GM12878 (cell line): ENCODE data around the gene C10orf90. TPM values are rescaled to one million over a fixed set of nuclear protein-coding genes. Genes with fewer than 3 reads are reported as not detected.

Experiments
- ATAC-seq: fragments of 200-7000 bp; cut with Tn5 transposase; 3 replicates; pipeline ENCODE4 v1.9.1; 2020; ENCODE audit warnings: mild to moderate bottlenecking, moderate library complexity
- BruUV-seq: library from RNA; stranded (reverse); fragments of 400-500 nt; replicated peaks from 2 replicates; lab custom pipeline; 2021; lab: Mats Ljungman, UMichigan
- CTCF ChIA-PET: fragments of 300-600 bp; sonication (Branson Sonifier 250); formaldehyde crosslinking; extraction: SDS; loops from one replicate; lab custom pipeline; 2021; ENCODE audit warnings: inconsistent platforms; lab: Yijun Ruan, JAX
- POLR2A ChIA-PET: fragments of 350-600 bp; formaldehyde crosslinking; extraction: SDS; loops from one replicate; lab custom pipeline; 2021; ENCODE audit warnings: inconsistent platforms; lab: Charles Lee
- RAD21 ChIA-PET: fragments of 300-600 bp; sonication (Branson Sonifier 250); formaldehyde crosslinking; loops from one replicate; lab custom pipeline; 2023; ENCODE audit warnings: antibody characterized with exemption; ENCODE audit not compliant: unreplicated experiment; lab: Charles Lee
- SMC1A ChIA-PET: fragments of 300-600 bp; sonication (Branson Sonifier 250); formaldehyde crosslinking; loops from one replicate; lab custom pipeline; 2023; ENCODE audit not compliant: unreplicated experiment, uncharacterized antibody; lab: Charles Lee
- DNase-seq: peaks from one replicate; pipeline ENCODE4 v3.0.0-alpha.2; 2011; ENCODE audit warnings: low read depth, low spot score
- FAIRE-seq: peaks from 3 replicates; lab custom pipeline; 2011; peaks lifted over from hg19 to GRCh38; lab: Jason Lieb, UNC
- H2AFZ ChIP-seq: 2 replicates; pipeline ENCODE4 v1.6.0; 2011; ENCODE audit warnings: low read depth, low read length, control low read depth; ENCODE audit not compliant: control insufficient read depth
- H3K27ac ChIP-seq: 2 replicates; pipeline ENCODE4 v1.5.1; 2011; ENCODE audit warnings: control low read depth; ENCODE audit not compliant: control insufficient read depth, insufficient read depth
- H3K27me3 ChIP-seq, 2 experiments: replicated peaks in 1 of 2; 2 replicates each; pipeline versions ENCODE4 v1.6.0 to v1.6.1; 2011; ENCODE audit warnings: low read length in 1 of 2; ENCODE audit not compliant: control insufficient read depth in 2 of 2, insufficient read depth in 2 of 2
- H3K36me3 ChIP-seq, 2 experiments: 2 replicates each; pipeline ENCODE4 v1.5.1; 2011; ENCODE audit warnings: low read length in 1 of 2; ENCODE audit not compliant: control insufficient read depth in 2 of 2, insufficient read depth in 2 of 2
- H3K4me1 ChIP-seq: 2 replicates; pipeline ENCODE4 v1.6.1; 2011; ENCODE audit warnings: mild to moderate bottlenecking, low read length, moderate library complexity, mixed read lengths; ENCODE audit not compliant: control insufficient read depth, insufficient read depth
- H3K4me2 ChIP-seq: 2 replicates; pipeline ENCODE4 v1.6.0; 2011; ENCODE audit warnings: control low read depth; ENCODE audit not compliant: control insufficient read depth, insufficient read depth
- H3K4me3 ChIP-seq: fragments of 200-600 bp; sonication (generic); 2 replicates; pipeline ENCODE4 v1.5.1; 2016
- H3K79me2 ChIP-seq: 2 replicates; pipeline ENCODE4 v1.6.0; 2011; ENCODE audit warnings: low read length; ENCODE audit not compliant: control insufficient read depth, insufficient read depth
- H3K9ac ChIP-seq: 2 replicates; pipeline ENCODE4 v1.8.0; 2011; ENCODE audit warnings: low read length, control low read depth, mixed read lengths; ENCODE audit not compliant: control insufficient read depth, insufficient read depth
- H3K9me3 ChIP-seq: replicated peaks from 3 replicates; pipeline ENCODE4 v1.5.1; 2011; ENCODE audit warnings: mild to moderate bottlenecking, low read length; ENCODE audit not compliant: control insufficient read depth, insufficient read depth
- H4K20me1 ChIP-seq: 2 replicates; pipeline ENCODE4 v1.6.0; 2011; ENCODE audit not compliant: control insufficient read depth, insufficient read depth
- ATF2 ChIP-seq: IDR thresholded peaks from 2 replicates; pipeline ENCODE4 v1.6.1; 2012; ENCODE audit warnings: low read length, inconsistent platforms
- BMI1 ChIP-seq: fragments of 450-650 bp; IDR thresholded peaks from 2 replicates; pipeline ENCODE4 v1.6.1; 2016; ENCODE audit warnings: mild to moderate bottlenecking, moderate library complexity, borderline replicate concordance
- BRCA1 ChIP-seq: IDR thresholded peaks from 2 replicates; pipeline ENCODE4 v1.6.1; 2011; ENCODE audit warnings: low read depth, low read length, improper control_type of control experiment
- CEBPB ChIP-seq, 2 experiments: fragments of 150-350 bp in 1 of 2; IDR thresholded peaks; 2 replicates each; pipeline ENCODE4 v1.6.1; 2012 to 2014; ENCODE audit warnings: low read depth in 2 of 2, low read length in 2 of 2, borderline replicate concordance in 1 of 2, inconsistent platforms in 1 of 2
- CREB1 ChIP-seq: IDR thresholded peaks from 2 replicates; pipeline ENCODE4 v1.6.1; 2012; ENCODE audit warnings: low read depth, mild to moderate bottlenecking, inconsistent platforms
- SMC3 ChIP-seq: IDR thresholded peaks from 2 replicates; pipeline ENCODE4 v1.6.1; 2011; ENCODE audit warnings: low read length, improper control_type of control experiment, borderline replicate concordance
- WGBS: methylation state at CpG from one replicate; pipeline ENCODE4 v1.1.6; 2016; ENCODE audit warnings: low lambda C conversion rate; ENCODE audit not compliant: insufficient replicate concordance, insufficient coverage; ENCODE audit errors: missing lambda C conversion rate; 5-methylcytosine and 5-hydroxymethylcytosine counted together
- in situ Hi-C: fragments of 300-500 bp; cut with MboI; formaldehyde crosslinking; loops from 9 replicates; pipeline ENCODE4 v1.14.3; 2018; ENCODE audit warnings: mixed read lengths
- intact Hi-C: fragments of 100-400 bp; cut with micrococcal nuclease; formaldehyde crosslinking; loops from one replicate; pipeline ENCODE4 v1.14.2; 2022; ENCODE audit not compliant: unreplicated experiment
- polyA plus RNA-seq, 11 experiments: library from polyadenylated mRNA; depleted of rRNA in 4 of 11; unstranded in 6 of 11; stranded (reverse) in 5 of 11; fragments of >200 nt; fragmentation: Nextera tagmentation in 4 of 11; fragmentation: Illumina TruSeq in 1 of 11; extraction: Ambion mirVana in 4 of 11; extraction: Trizol in 1 of 11; gene quantifications; 1 replicate in 1 of 11; 2 replicates in 10 of 11; pipeline versions ENCODE4 v1.2.1 to v1.2.3, GENCODE V29; 2011 to 2016; ENCODE audit warnings: inconsistent platforms in 2 of 11, missing spikeins in 2 of 11, low read depth in 1 of 11
- total RNA-seq, 4 experiments: library from RNA; depleted of rRNA in 3 of 4; stranded (reverse); fragments of >200 nt in 3 of 4; fragmentation: Illumina TruSeq in 1 of 4; extraction: Trizol in 1 of 4; gene quantifications; 2 replicates each; pipeline versions ENCODE4 v1.2.1 to v1.2.3, GENCODE V29; 2013 to 2021
- TF ChIP-seq, protein P1 (sequence below): fragments of 150-350 bp; IDR thresholded peaks from 2 replicates; pipeline ENCODE4 v1.6.1; 2014; ENCODE audit warnings: mild to moderate bottlenecking, low read depth, low read length
- TF ChIP-seq, protein P2 (sequence below): IDR thresholded peaks from 2 replicates; pipeline ENCODE4 v1.6.1; 2011; ENCODE audit warnings: low read depth, mild to moderate bottlenecking, low read length, moderate library complexity, borderline replicate concordance; ENCODE audit errors: extremely low read depth
- TF ChIP-seq, protein P3 (sequence below): fragments of 450-650 bp; IDR thresholded peaks from 2 replicates; pipeline ENCODE4 v1.6.1; 2016; ENCODE audit warnings: mild to moderate bottlenecking

Gene C10orf90
- total and polyA plus RNA-seq, 10 of the 15 experiments (the other 5 are each of a cell fraction or from before 2014, with no cell fraction given), result 0.04 TPM; not detected in 9

- DNase-seq, result no peak
- no peaks in the 10 kb centered on the region for H3K9me3 ChIP-seq
- no peaks in the 10 kb centered on the region; a peak in 1 of 4 replicates for H3K27me3 ChIP-seq
- H3K27ac ChIP-seq, result no peak overlapping the region
- CTCF ChIA-PET, result no interaction called here
- no peak for ATAC-seq
- no peak overlapping the region for H3K9ac ChIP-seq
- no peak overlapping the region for H3K4me3 ChIP-seq
- no peak overlapping the region for H2AFZ ChIP-seq
- in situ Hi-C loops, result no loop called here
- intact Hi-C loops, result no loop called here
- H3K79me2 ChIP-seq, result no peaks in the 10 kb centered on the region
- no peaks in the 10 kb centered on the region for H3K4me1 ChIP-seq
- H3K36me3 ChIP-seq, result no peaks in the 10 kb centered on the region
- SMC1A ChIA-PET, result no interaction called here
- RAD21 ChIA-PET, result no interaction called here
- no peak for FAIRE-seq
- no peaks in the 10 kb centered on the region for H4K20me1 ChIP-seq
- POLR2A ChIA-PET, result no interaction called here
- no peak overlapping the region for H3K4me2 ChIP-seq
- BruUV-seq, result no TSS peak
- TF ChIP-seq SMC3 (no peak), CREB1 (no peak)
- TF ChIP-seq, protein P1, sequence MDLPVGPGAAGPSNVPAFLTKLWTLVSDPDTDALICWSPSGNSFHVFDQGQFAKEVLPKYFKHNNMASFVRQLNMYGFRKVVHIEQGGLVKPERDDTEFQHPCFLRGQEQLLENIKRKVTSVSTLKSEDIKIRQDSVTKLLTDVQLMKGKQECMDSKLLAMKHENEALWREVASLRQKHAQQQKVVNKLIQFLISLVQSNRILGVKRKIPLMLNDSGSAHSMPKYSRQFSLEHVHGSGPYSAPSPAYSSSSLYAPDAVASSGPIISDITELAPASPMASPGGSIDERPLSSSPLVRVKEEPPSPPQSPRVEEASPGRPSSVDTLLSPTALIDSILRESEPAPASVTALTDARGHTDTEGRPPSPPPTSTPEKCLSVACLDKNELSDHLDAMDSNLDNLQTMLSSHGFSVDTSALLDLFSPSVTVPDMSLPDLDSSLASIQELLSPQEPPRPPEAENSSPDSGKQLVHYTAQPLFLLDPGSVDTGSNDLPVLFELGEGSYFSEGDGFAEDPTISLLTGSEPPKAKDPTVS, result no peak
- TF ChIP-seq, protein P2, sequence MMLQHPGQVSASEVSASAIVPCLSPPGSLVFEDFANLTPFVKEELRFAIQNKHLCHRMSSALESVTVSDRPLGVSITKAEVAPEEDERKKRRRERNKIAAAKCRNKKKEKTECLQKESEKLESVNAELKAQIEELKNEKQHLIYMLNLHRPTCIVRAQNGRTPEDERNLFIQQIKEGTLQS, result no peak
- 4% methylated on average over 4 of the region's 4 CpGs for WGBS
Observed at GRCh38 chr10:126588024-126588423, 82.5 kb downstream of the C10orf90 start.

- Histone ChIP-seq H3K4me1 (no peaks in the 10 kb centered on the region), H3K4me3 (no peak overlapping the region), H3K27me3 (no peaks in the 10 kb centered on the region; a peak in 1 of 4 replicates), H3K27ac (no peak overlapping the region), H3K4me2 (no peak overlapping the region), H2AFZ (no peak overlapping the region), H3K36me3 (no peaks in the 10 kb centered on the region), H4K20me1 (no peaks in the 10 kb centered on the region), H3K79me2 (no peaks in the 10 kb centered on the region), H3K9me3 (no peaks in the 10 kb centered on the region), H3K9ac (no peak overlapping the region)
- ChIA-PET POLR2A (no interaction called here), RAD21 (no interaction called here), CTCF (no interaction called here), SMC1A (no interaction called here)
- FAIRE-seq, result no peak
- no peak for DNase-seq
- WGBS, result 6% methylated on average over 5 of the region's 5 CpGs
- no TSS peak for BruUV-seq
- no peak for ATAC-seq
- intact Hi-C loops (no loop called here), in situ Hi-C loops (no loop called here)
- no peak for TF ChIP-seq BRCA1
- no peak for TF ChIP-seq CEBPB (IDR thresholded peaks at IDR 0.05; ENCODE audit: borderline replicate concordance in 1 of 2, low read depth in 2 of 2, low read length in 2 of 2)
- TF ChIP-seq, protein P3, sequence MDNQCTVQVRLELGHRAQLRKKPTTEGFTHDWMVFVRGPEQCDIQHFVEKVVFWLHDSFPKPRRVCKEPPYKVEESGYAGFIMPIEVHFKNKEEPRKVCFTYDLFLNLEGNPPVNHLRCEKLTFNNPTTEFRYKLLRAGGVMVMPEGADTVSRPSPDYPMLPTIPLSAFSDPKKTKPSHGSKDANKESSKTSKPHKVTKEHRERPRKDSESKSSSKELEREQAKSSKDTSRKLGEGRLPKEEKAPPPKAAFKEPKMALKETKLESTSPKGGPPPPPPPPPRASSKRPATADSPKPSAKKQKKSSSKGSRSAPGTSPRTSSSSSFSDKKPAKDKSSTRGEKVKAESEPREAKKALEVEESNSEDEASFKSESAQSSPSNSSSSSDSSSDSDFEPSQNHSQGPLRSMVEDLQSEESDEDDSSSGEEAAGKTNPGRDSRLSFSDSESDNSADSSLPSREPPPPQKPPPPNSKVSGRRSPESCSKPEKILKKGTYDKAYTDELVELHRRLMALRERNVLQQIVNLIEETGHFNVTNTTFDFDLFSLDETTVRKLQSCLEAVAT, result no peak
- TF ChIP-seq BMI1, result no peak
- no peak for TF ChIP-seq ATF2
Observed at GRCh38 chr10:126586878-126587277, 83.6 kb downstream of the C10orf90 start.
